ENCODE results near the gene RBMS3. TPM values are rescaled to one million over a fixed set of nuclear protein-coding genes. Genes with fewer than 3 reads are reported as not detected.

RBMS3 gene
- total and polyA plus RNA-seq, 2 of the 13 experiments (the other 11 are each of a cell fraction or from before 2014, with no cell fraction given) = not detected

DNA sequence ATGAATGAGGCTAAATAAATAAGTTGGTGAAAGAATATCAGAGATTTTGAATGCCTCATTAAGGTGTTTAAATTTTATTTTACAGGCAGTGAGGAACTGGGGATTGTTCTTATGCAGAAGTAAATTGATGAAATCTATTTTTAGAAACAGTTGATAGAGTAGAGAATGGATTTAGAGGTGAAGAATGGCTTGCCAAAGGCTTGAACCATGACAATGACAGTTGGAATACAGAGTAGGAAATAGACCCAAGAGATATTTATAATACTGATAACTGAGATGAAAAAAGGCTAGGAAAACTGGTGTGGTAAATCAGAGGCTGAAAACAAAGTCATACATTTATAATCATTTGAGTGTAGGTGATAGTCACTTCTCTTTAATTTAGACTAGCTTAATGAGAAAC, 39.0 kb upstream of the RBMS3 start (continued):
- no peak for TF ChIP-seq ZNF572 (CRISPR knock-in tag; IDR thresholded peaks at IDR 0.05)

DNA sequence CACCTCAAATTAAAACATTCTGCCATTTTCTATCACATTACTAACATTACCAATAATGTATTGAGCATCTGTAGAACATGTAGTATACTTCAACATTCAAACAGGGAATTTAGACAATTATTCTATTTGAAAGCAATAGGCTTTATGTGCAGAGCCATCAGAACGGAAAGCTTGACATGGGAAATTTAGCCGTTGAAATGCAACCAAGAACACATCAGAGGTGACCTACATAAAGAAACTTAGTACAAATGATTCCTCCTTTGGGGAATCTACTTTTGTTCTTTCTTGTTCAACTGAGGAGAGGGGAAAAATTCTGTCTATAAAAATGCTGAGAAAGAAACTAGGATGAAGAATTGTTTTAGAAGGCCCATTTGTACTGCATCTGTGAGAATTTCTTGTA, 38.6 kb upstream of the RBMS3 start:
- in situ Hi-C loops (cut with HindIII; ENCODE audit: extremely low pct_ligation_motif_present, low pct_unique_long_range_greater_than_20kb) = no loop called here
- ATAC-seq (no peak), FAIRE-seq (no peak), DNase-seq (ENCODE audit: low spot score) (no peak)
- Histone ChIP-seq H3K9ac (ENCODE audit: insufficient read depth, low read depth, low read length) (no peak overlapping the region), H3K4me1 (ENCODE audit: insufficient read depth, low read length) (no peaks in the 10 kb centered on the region), H3K27me3 (ENCODE audit: control insufficient read depth in 1 of 2, insufficient read depth in 2 of 2, low read length in 2 of 2) (no peaks in the 10 kb centered on the region; a peak in 1 of 5 replicates), H3K27ac (ENCODE audit: extremely low read length, insufficient read depth, low read length) (no peak overlapping the region), H2AFZ (ENCODE audit: low read length) (no peak overlapping the region), H3K4me2 (ENCODE audit: low read depth, low read length) (no peak overlapping the region), H3K4me3 (replicated peaks in 1 of 3; ENCODE audit: insufficient read depth in 1 of 3, low read depth in 2 of 3, low read length in 3 of 3) (no peak overlapping the region), H3K79me2 (ENCODE audit: insufficient read depth, low read length) (no peaks in the 10 kb centered on the region), H4K20me1 (ENCODE audit: insufficient read depth, low read length) (no peaks in the 10 kb centered on the region), H3K9me3 (ENCODE audit: low read length) (no peaks in the 10 kb centered on the region), H3K36me3 (replicated peaks in 1 of 2; ENCODE audit: control insufficient read depth in 1 of 2, insufficient read depth in 2 of 2, low read length in 2 of 2) (no peaks in the 10 kb centered on the region)
- TF ChIP-seq ZFY (CRISPR knock-in tag; IDR thresholded peaks at IDR 0.05) = no peak
- no peak for TF ChIP-seq ZNF296 (CRISPR knock-in tag; conservative IDR thresholded peaks at IDR 0.05)
- TF ChIP-seq, protein P1, sequence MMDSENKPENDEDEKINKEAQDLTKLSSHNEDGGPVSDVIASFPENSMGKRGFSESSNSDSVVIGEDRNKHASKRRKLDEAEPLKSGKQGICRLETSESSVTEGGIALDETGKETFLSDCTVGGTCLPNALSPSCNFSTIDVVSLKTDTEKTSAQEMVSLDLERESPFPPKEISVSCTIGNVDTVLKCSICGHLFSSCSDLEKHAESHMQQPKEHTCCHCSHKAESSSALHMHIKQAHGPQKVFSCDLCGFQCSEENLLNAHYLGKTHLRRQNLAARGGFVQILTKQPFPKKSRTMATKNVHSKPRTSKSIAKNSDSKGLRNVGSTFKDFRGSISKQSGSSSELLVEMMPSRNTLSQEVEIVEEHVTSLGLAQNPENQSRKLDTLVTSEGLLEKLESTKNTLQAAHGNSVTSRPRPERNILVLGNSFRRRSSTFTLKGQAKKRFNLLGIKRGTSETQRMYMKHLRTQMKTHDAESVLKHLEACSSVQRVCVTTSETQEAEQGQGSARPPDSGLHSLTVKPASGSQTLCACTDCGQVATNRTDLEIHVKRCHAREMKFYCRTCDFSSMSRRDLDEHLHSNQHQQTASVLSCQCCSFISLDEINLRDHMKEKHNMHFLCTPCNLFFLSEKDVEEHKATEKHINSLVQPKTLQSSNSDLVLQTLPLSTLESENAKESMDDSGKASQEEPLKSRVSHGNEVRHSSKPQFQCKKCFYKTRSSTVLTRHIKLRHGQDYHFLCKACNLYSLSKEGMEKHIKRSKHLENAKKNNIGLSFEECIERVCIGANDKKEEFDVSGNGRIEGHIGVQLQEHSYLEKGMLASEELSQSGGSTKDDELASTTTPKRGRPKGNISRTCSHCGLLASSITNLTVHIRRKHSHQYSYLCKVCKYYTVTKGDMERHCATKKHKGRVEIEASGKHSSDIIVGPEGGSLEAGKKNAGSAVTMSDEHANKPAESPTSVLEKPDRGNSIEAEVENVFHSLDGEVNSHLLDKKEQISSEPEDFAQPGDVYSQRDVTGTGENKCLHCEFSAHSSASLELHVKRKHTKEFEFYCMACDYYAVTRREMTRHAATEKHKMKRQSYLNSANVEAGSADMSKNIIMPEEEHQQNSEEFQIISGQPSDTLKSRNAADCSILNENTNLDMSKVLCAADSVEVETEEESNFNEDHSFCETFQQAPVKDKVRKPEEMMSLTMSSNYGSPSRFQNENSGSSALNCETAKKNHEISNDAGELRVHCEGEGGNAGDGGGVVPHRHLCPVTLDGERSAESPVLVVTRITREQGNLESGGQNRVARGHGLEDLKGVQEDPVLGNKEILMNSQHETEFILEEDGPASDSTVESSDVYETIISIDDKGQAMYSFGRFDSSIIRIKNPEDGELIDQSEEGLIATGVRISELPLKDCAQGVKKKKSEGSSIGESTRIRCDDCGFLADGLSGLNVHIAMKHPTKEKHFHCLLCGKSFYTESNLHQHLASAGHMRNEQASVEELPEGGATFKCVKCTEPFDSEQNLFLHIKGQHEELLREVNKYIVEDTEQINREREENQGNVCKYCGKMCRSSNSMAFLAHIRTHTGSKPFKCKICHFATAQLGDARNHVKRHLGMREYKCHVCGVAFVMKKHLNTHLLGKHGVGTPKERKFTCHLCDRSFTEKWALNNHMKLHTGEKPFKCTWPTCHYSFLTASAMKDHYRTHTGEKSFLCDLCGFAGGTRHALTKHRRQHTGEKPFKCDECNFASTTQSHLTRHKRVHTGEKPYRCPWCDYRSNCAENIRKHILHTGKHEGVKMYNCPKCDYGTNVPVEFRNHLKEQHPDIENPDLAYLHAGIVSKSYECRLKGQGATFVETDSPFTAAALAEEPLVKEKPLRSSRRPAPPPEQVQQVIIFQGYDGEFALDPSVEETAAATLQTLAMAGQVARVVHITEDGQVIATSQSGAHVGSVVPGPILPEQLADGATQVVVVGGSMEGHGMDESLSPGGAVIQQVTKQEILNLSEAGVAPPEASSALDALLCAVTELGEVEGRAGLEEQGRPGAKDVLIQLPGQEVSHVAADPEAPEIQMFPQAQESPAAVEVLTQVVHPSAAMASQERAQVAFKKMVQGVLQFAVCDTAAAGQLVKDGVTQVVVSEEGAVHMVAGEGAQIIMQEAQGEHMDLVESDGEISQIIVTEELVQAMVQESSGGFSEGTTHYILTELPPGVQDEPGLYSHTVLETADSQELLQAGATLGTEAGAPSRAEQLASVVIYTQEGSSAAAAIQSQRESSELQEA (CRISPR knock-in tag; IDR thresholded peaks at IDR 0.05; ENCODE audit: not compliant biosample characterization) = no peak
- POLR2A ChIA-PET = no interaction called here
- CTCF ChIA-PET (ENCODE audit: low intra/inter-chr PET ratio, low total read pairs) = no interaction called here
- intact Hi-C loops (cut with micrococcal nuclease; ENCODE audit: unreplicated experiment) = no loop called here
- no TSS peak for BruUV-seq (replicated peaks)
- 0% methylated on average over 2 of the region's 2 CpGs for WGBS (ENCODE audit: low lambda C conversion rate)
